DMS 273 treated with DMSO at 0.1 percent for 48 hours (cell line): ENCODE measurements around the gene ARL2BP.
"Not testable (repeated sequence)": the region's sequence is repeated elsewhere in the genome, so short reads cannot be mapped to it uniquely, and the experiment has no call there.

Experiments used
- DNase-seq: peaks from one replicate; lab custom pipeline; 2025; lab: John Stamatoyannopoulos, UW

Gene ARL2BP

GRCh38 chr16:57244767-57245471, at the start of gene ARL2BP:
Gene ARL2BP, plus strand, starts transcription at chr16:57245259. Its CDS starts 109 bp downstream, at chr16:57245368.
- peak; percentile 92 for DNase-seq

GRCh38 chr16:57196286-57196685, 48.8 kb upstream of the ARL2BP start:
- no peak for DNase-seq

- DNase-seq = no peak
These were observed 48.3 kb upstream of the ARL2BP start for GRCh38 chr16:57196753-57197152.

GRCh38 chr16:57200321-57200720, 44.7 kb upstream of the ARL2BP start:
- DNase-seq = not testable (repeated sequence)

GRCh38 chr16:57200926-57201325, 44.1 kb upstream of the ARL2BP start:
- not testable (repeated sequence) for DNase-seq

GRCh38 chr16:57202095-57202886, 42.8 kb upstream of the ARL2BP start:
- DNase-seq = no peak

- no peak for DNase-seq
These were observed 41.6 kb upstream of the ARL2BP start for GRCh38 chr16:57203451-57203850.

- no peak for DNase-seq
These were observed 40.4 kb upstream of the ARL2BP start for GRCh38 chr16:57204675-57205074.

- DNase-seq = no peak
These were observed 36.1 kb upstream of the ARL2BP start for GRCh38 chr16:57208926-57209325.

- no peak for DNase-seq
These were observed 35.3 kb upstream of the ARL2BP start for GRCh38 chr16:57209780-57210179.

- DNase-seq = no peak
These were observed 31.6 kb upstream of the ARL2BP start for GRCh38 chr16:57213462-57213861.

GRCh38 chr16:57216968-57217367, 28.1 kb upstream of the ARL2BP start:
- DNase-seq = no peak

- DNase-seq = no peak
These were observed 22.0 kb upstream of the ARL2BP start for GRCh38 chr16:57223057-57223456.

- no peak for DNase-seq
These were observed 20.3 kb upstream of the ARL2BP start for GRCh38 chr16:57224651-57225335.

- no peak for DNase-seq
These were observed 19.1 kb upstream of the ARL2BP start for GRCh38 chr16:57225978-57226377.

GRCh38 chr16:57226701-57227621, 18.1 kb upstream of the ARL2BP start:
- no peak for DNase-seq

- no peak for DNase-seq
These were observed 16.0 kb upstream of the ARL2BP start for GRCh38 chr16:57229079-57229478.

- DNase-seq = peak; percentile 47
These were observed 13.2 kb upstream of the ARL2BP start for GRCh38 chr16:57231821-57232350.

GRCh38 chr16:57233944-57234706, 10.9 kb upstream of the ARL2BP start:
- DNase-seq = no peak

GRCh38 chr16:57234707-57235092, 10.4 kb upstream of the ARL2BP start:
- no peak for DNase-seq
